Measurements from ENCODE around the gene MBD6. TPM values are rescaled to one million over a fixed set of nuclear protein-coding genes. Genes with fewer than 3 reads are reported as not detected.

MBD6 gene
- total and polyA plus RNA-seq, 10 donors, result 14.8 to 171 (median 80.6) TPM

DNA sequence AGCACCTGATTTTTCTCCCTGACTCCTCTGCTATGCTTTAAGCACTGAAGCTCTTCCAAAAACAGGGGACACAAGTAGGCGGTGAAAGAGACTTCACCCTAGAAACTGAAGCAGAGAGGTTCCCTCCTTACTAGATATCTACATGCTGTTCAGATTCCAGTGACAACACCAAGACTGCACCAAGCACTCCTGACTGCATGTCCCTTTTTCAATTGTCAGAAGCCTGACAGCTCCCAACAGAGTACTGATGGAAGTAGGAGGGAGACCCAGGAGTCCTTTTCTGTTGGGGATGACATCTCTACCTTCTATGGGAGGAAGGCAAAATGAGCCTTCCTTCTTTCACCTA, 13.9 kb downstream of the MBD6 start:
- H3K27ac ChIP-seq, result no peak overlapping the region
- H3K4me3 ChIP-seq, result no peak overlapping the region
- 93 to 100% (median 96%) methylated on average over 1 of the region's 1 CpG for WGBS, 5 donors
- peaks cover 0 to 4% (median 0%) of the 10 kb centered on the region in 6 donors for H3K4me1 ChIP-seq
- H3K9me3 ChIP-seq, result no peaks in the 10 kb centered on the region
- peaks cover 0 to 99% (median 62%) of the 10 kb centered on the region in 6 donors for H3K36me3 ChIP-seq
- H3K27me3 ChIP-seq (replicated peaks in 1 of 7), result no peaks in the 10 kb centered on the region
- TF ChIP-seq POLR2AphosphoS5 (IDR thresholded peaks at IDR 0.05) (no peak), POLR2A (IDR thresholded peaks at IDR 0.05) (no peak)
- TF ChIP-seq, protein P1, sequence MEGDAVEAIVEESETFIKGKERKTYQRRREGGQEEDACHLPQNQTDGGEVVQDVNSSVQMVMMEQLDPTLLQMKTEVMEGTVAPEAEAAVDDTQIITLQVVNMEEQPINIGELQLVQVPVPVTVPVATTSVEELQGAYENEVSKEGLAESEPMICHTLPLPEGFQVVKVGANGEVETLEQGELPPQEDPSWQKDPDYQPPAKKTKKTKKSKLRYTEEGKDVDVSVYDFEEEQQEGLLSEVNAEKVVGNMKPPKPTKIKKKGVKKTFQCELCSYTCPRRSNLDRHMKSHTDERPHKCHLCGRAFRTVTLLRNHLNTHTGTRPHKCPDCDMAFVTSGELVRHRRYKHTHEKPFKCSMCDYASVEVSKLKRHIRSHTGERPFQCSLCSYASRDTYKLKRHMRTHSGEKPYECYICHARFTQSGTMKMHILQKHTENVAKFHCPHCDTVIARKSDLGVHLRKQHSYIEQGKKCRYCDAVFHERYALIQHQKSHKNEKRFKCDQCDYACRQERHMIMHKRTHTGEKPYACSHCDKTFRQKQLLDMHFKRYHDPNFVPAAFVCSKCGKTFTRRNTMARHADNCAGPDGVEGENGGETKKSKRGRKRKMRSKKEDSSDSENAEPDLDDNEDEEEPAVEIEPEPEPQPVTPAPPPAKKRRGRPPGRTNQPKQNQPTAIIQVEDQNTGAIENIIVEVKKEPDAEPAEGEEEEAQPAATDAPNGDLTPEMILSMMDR (IDR thresholded peaks at IDR 0.05 in 8 of 11, conservative IDR thresholded peaks at IDR 0.05 in 3 of 11), result no peak
- DNase-seq, result no peak
- intact Hi-C loops (cut with DNase I; ENCODE audit: low total_unique reads), result no loop called here

DNA sequence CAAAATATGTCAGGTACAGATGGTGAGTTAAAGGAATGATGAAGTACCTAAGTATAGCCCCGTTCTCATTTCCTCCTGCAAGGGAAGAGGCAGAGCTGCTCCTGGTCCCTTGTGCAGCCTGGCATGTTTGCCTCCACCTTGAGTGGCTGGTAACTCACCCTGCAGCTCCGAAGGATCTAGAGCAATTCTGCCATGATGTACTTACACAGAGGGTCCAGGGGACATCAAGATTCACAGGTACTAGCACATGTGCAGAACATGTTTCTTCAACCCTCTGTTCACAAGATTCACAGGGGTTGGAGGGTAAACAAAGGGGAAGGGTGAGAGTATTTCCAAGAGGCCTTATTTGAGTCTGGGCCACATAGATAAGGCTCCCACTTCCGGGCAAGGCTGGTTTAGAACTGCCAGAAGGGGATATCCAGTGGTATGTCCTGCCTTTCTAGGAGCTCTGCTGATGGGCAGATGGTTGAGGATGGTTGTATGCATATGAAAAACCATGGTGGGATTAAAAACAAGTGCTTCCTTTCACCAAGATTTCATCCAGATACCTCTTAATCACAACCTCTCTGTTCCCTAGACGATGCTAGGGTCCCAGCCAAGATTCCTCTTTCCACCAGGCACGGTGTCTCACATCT, 16.6 kb downstream of the MBD6 start:
- Histone ChIP-seq H3K27me3 (replicated peaks in 1 of 7) (no peaks in the 10 kb centered on the region), H3K4me1 (peaks cover 0 to 18% (median 9%) of the 10 kb centered on the region in 6 donors), H3K36me3 (peaks cover 0 to 87% (median 44%) of the 10 kb centered on the region in 6 donors), H3K27ac (no peak overlapping the region), H3K4me3 (no peak overlapping the region), H3K9me3 (no peaks in the 10 kb centered on the region)
- TF ChIP-seq POLR2AphosphoS5 (IDR thresholded peaks at IDR 0.05), result no peak
- TF ChIP-seq, protein P1 (IDR thresholded peaks at IDR 0.05 in 8 of 11, conservative IDR thresholded peaks at IDR 0.05 in 3 of 11), result no peak
- TF ChIP-seq POLR2A (IDR thresholded peaks at IDR 0.05), result no peak
- intact Hi-C loops (cut with DNase I; ENCODE audit: low total_unique reads), result no loop called here
- WGBS, 5 donors, result 69 to 88% (median 76%) methylated on average over 5 of the region's 5 CpGs
- DNase-seq, result no peak

DNA sequence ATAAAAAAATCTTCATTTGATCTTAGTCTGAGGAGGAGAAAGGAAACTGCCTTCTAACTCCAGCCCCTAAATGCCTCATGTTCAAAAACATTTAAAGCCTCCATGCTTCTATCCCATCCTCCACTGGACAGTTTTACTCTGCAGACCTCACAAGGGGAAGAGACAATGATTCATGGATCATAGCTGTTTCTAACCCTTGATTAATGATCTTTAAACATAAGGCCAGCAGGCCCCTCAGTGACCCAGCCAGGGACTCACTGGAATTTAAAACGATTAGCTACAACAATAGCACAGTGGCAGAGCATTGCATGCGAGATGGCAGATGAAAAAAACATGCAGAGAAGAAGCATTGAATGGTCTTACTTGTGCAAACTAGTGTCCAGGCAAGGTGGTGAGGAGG, 18.4 kb downstream of the MBD6 start:
- H3K4me1 ChIP-seq, result peaks cover 14 to 35% (median 23%) of the 10 kb centered on the region in 6 donors

DNA sequence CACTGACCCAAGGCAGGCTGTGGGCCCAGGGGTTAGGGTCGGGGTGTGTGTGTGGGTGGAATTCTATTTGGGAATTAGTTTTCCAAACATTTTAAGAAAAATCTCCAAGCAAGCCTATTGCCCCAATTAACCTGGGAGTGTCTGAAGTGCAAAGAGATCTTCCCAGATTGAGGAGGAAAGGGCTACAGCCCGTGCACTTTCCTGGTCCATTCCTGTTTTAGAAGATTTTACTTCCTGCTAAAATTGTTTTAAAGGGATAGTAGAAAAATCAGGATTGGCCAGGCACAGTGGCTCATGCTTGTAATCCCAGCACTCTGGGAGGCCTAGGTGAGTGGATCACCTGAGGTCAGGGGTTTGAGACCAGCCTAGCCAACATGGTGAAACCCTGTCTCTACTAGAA, 19.1 kb downstream of the MBD6 start:
- Histone ChIP-seq H3K27ac (no peak overlapping the region), H3K27me3 (replicated peaks in 1 of 7) (no peaks in the 10 kb centered on the region), H3K4me3 (no peak overlapping the region), H3K4me1 (peaks cover 20 to 41% (median 28%) of the 10 kb centered on the region in 6 donors), H3K9me3 (no peaks in the 10 kb centered on the region), H3K36me3 (peaks cover 0 to 62% (median 32%) of the 10 kb centered on the region in 6 donors)
- TF ChIP-seq POLR2A (IDR thresholded peaks at IDR 0.05) (no peak), POLR2AphosphoS5 (IDR thresholded peaks at IDR 0.05) (no peak)
- TF ChIP-seq, protein P1 (IDR thresholded peaks at IDR 0.05 in 8 of 11, conservative IDR thresholded peaks at IDR 0.05 in 3 of 11), result no peak
- no peak for DNase-seq
- intact Hi-C loops (cut with DNase I; ENCODE audit: low total_unique reads), result no loop called here
- WGBS, 5 donors, result 75 to 86% (median 80%) methylated on average over 2 of the region's 2 CpGs

More for the DNA sequence above, 18.4 kb downstream of the MBD6 start:
- no peak for DNase-seq
- H3K27ac ChIP-seq, result no peak overlapping the region
- H3K27me3 ChIP-seq (replicated peaks in 1 of 7), result no peaks in the 10 kb centered on the region
- H3K4me3 ChIP-seq, result no peak overlapping the region
- no peak for TF ChIP-seq POLR2AphosphoS5 (IDR thresholded peaks at IDR 0.05)
- TF ChIP-seq, protein P1 (IDR thresholded peaks at IDR 0.05 in 8 of 11, conservative IDR thresholded peaks at IDR 0.05 in 3 of 11), result no peak
- TF ChIP-seq POLR2A (IDR thresholded peaks at IDR 0.05), result no peak
- 61 to 84% (median 78%) methylated on average over 2 of the region's 2 CpGs for WGBS, 5 donors
- intact Hi-C loops (cut with DNase I; ENCODE audit: low total_unique reads), result no loop called here
- H3K36me3 ChIP-seq, result peaks cover 0 to 69% (median 32%) of the 10 kb centered on the region in 6 donors
- no peaks in the 10 kb centered on the region for H3K9me3 ChIP-seq
